Activated CD4-positive, alpha-beta memory T cell treated with anti-CD3 and anti-CD28 coated beads, Interleukin-2, amount 10 ng/mL, durations not matched to agents 7 days and 5 days (primary cell): ENCODE data around the gene TTC31. TPM values are rescaled to one million over a fixed set of nuclear protein-coding genes. Genes with fewer than 3 reads are reported as not detected.

Source experiments
- CTCF ChIA-PET: fragments of 350-600 bp; sonication (Branson Sonifier 250); formaldehyde crosslinking; loops from one replicate; lab custom pipeline; 2021; ENCODE audit warnings: antibody characterized with exemption, inconsistent platforms; lab: Charles Lee
- POLR2A ChIA-PET: fragments of 350-600 bp; sonication (Branson Sonifier 250); formaldehyde crosslinking; loops from one replicate; lab custom pipeline; 2021; ENCODE audit warnings: antibody characterized with exemption; lab: Charles Lee
- DNase-seq: peaks from one replicate; pipeline ENCODE4 v3.0.0-alpha.2; 2020
- H3K27ac Mint-ChIP-seq: one replicate; pipeline ENCODE4 v1.8.0; 2021; ENCODE audit warnings: mild to moderate bottlenecking, mixed read lengths
- H3K27me3 Mint-ChIP-seq: one replicate; pipeline ENCODE4 v1.8.0; 2021; ENCODE audit warnings: mixed read lengths
- H3K36me3 Mint-ChIP-seq: one replicate; pipeline ENCODE4 v1.8.0; 2021; ENCODE audit warnings: low read depth, mixed read lengths
- H3K4me1 Mint-ChIP-seq: one replicate; pipeline ENCODE4 v1.8.0; 2021; ENCODE audit warnings: mixed read lengths
- H3K4me3 Mint-ChIP-seq: one replicate; pipeline ENCODE4 v1.8.0; 2021; ENCODE audit warnings: mild to moderate bottlenecking, mixed read lengths
- H3K9me3 Mint-ChIP-seq: one replicate; pipeline ENCODE4 v1.8.0; 2021; ENCODE audit warnings: mixed read lengths
- total RNA-seq, 2 experiments: library from RNA; stranded (reverse); gene quantifications; one replicate each; pipeline ENCODE4 v1.2.3, GENCODE V29; 2021

Gene TTC31
- total RNA-seq, 2 experiments from 2014 or later: 42.3 to 42.9 TPM

- H3K4me3 Mint-ChIP-seq: no peak within 1 kb of the TSS
- H3K27me3 Mint-ChIP-seq: peaks cover 10% of the 10 kb centered on the region
- ChIA-PET POLR2A (interaction anchor here (0.6 to 1.7 kb wide), 10 partner anchors 11 to 67 kb away, joined by 3 to 10 read pairs (median 3); partner anchors contain the start of genes CCDC142, LBX2, MRPL53 and TLX2), CTCF (interaction anchor here (0.7 to 1.1 kb wide), 4 partner anchors 43 to 344 kb away, joined by 3 to 9 read pairs (median 3); partner anchors contain the start of genes CCDC142, MRPL53 and TTC31)
- peaks cover 55% of the 10 kb centered on the region for H3K4me1 Mint-ChIP-seq
- H3K27ac Mint-ChIP-seq: no peak within 1 kb of the TSS
- peak; percentile 39 for DNase-seq
- no peaks in the 10 kb centered on the region for H3K9me3 Mint-ChIP-seq
- peaks cover 45% of the 10 kb centered on the region for H3K36me3 Mint-ChIP-seq
These were observed 43.1 kb downstream of the TTC31 start, which contains the start of gene DQX1 for GRCh38 chr2:74525717-74526648. TSS of gene DQX1 (minus strand) at chr2:74526231. CDS start at chr2:74525729, 502 bp downstream.

DNA sequence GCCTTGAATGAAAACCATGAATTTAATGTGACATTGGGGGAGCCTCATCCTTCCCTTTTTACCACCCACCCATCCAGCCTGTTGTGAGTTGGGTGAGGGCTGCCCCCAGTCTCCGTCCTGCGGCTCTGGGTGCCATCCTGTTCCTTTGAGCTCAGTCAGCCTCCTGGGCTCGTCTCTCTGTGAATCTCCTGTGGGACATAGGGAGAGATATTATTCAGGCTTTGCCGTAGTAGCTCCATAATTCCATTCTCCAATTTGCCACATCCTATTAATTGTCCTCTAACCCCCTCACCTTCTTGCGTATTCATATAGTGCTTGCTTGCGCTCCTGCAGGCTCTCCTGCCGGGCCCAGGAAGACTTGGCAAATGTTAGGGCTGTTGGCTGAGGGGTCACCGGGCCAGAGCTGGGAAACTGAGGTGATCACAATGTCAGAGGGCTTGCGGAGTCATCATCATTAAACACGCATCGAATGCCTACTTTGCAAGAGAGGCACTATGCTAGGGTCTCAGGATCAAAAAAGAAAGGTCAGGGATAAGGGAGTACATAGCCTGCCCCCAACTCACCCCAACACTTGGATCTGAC is 43.9 kb downstream of the TTC31 start:
- no peaks in the 10 kb centered on the region for H3K9me3 Mint-ChIP-seq
- H3K27ac Mint-ChIP-seq: no peak overlapping the region
- CTCF ChIA-PET: interaction anchor here (0.7 to 7.1 kb wide), 4 partner anchors 44 to 345 kb away, joined by 3 to 90 read pairs (median 6); partner anchors contain the start of genes CCDC142, MRPL53 and TTC31
- H3K36me3 Mint-ChIP-seq: peaks cover 46% of the 10 kb centered on the region
- peaks cover 63% of the 10 kb centered on the region for H3K4me1 Mint-ChIP-seq
- peaks cover 6% of the 10 kb centered on the region for H3K27me3 Mint-ChIP-seq
- H3K4me3 Mint-ChIP-seq: no peak overlapping the region
- POLR2A ChIA-PET: interaction anchor here (0.8 to 6.5 kb wide), 10 partner anchors 12 to 68 kb away, joined by 3 to 52 read pairs (median 4); partner anchors contain the start of genes CCDC142, LBX2, MRPL53 and PCGF1
- no peak for DNase-seq

- POLR2A ChIA-PET: interaction anchor here (0.6 to 6.5 kb wide), 5 partner anchors 14 to 61 kb away, joined by 3 to 57 read pairs (median 3); partner anchors contain the start of genes CCDC142, LBX2, PCGF1 and TTC31
- Mint-ChIP-seq H3K27ac (peak overlapping the region; percentile 96), H3K9me3 (no peaks in the 10 kb centered on the region), H3K4me1 (peaks cover 61% of the 10 kb centered on the region), H3K4me3 (peak overlapping the region; percentile 97), H3K36me3 (peaks cover 55% of the 10 kb centered on the region), H3K27me3 (no peaks in the 10 kb centered on the region)
- DNase-seq: no peak
- CTCF ChIA-PET: interaction anchor here (7.1 kb wide), 1 partner anchor 45 kb away, joined by 90 read pairs; the partner anchor contains the start of genes CCDC142 and TTC31
These were observed 44.9 kb downstream of the TTC31 start for GRCh38 chr2:74527741-74528140.

- Mint-ChIP-seq H3K27me3 (no peaks in the 10 kb centered on the region), H3K9me3 (no peaks in the 10 kb centered on the region), H3K36me3 (peaks cover 60% of the 10 kb centered on the region), H3K4me1 (peaks cover 55% of the 10 kb centered on the region), H3K27ac (peak overlapping the region; percentile 96), H3K4me3 (peak overlapping the region; percentile 97)
- DNase-seq: no peak
- ChIA-PET POLR2A (interaction anchor here (0.6 to 6.5 kb wide), 24 partner anchors 8 to 306 kb away, joined by 3 to 66 read pairs (median 6); partner anchors contain the start of genes CCDC142, DOK1, HK2 and INO80B), CTCF (interaction anchor here (0.8 to 7.1 kb wide), 6 partner anchors 9 to 70 kb away, joined by 3 to 109 read pairs (median 15); partner anchors contain the start of genes CCDC142, MRPL53, TTC31 and WBP1)
These were observed 45.9 kb downstream of the TTC31 start for GRCh38 chr2:74528600-74529356.

DNA sequence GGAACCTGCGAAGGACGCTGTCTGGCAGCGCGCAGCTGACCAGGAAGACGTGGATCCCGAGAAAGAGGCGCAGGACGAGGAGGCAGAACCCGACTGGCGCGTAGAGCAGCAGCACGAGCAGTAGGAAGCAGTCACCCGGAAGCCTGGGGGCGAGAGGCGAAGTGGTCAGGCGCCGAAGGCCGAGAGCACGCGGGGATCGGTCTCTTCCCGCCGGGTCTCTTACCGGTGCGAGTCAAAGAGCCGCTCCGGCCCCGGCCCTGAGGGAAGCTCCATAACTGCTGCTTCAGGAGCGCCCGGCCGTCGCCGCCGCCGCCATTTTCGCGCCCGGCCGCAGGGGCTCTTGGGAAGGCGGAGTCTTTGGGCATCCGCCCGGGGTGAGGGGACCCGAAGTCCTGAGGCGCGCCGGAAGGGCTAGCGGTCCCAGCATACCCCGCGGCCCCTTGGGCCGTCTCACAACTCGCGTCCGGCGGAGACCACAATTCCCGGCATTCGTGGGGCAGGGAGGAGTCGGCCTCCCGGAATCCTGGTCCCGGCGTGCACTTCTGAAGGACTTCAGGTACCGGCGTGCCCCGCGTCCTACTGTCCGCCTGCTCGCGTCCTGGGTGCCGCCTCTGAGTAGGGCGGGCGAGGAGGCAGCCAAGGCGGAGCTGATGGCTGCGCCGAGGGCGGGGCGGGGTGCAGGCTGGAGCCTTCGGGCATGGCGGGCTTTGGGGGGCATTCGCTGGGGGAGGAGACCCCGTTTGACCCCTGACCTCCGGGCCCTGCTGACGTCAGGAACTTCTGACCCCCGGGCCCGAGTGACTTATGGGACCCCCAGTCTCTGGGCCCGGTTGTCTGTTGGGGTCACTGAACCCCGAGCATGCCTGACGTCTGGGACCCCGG is 46.7 kb downstream of the TTC31 start, which contains the start of the genes AUP1 and HTRA2:
AUP1 (minus strand) TSS at position 350 of the 882 bp plus-strand sequence; CDS start at position 273, 77 bp downstream.
HTRA2 (plus strand) TSS at position 577 of the 882 bp plus-strand sequence; CDS start at position 651, 74 bp downstream.
- peaks cover 55% of the 10 kb centered on the region for H3K4me1 Mint-ChIP-seq
- ChIA-PET POLR2A (interaction anchor here (0.6 to 6.5 kb wide), 27 partner anchors 9 to 792 kb away, joined by 3 to 66 read pairs (median 6); partner anchors contain the start of genes C2orf81, CCDC142, DOK1 and HK2), CTCF (interaction anchor here (0.6 to 7.1 kb wide), 11 partner anchors 10 to 138 kb away, joined by 3 to 109 read pairs (median 4); partner anchors contain the start of genes CCDC142, INO80B, MRPL53 and TTC31)
- peak; percentile 95 for DNase-seq
- no peaks in the 10 kb centered on the region for H3K9me3 Mint-ChIP-seq
- H3K27ac Mint-ChIP-seq: peak within 1 kb of the TSS; percentile 96
- H3K4me3 Mint-ChIP-seq: peak within 1 kb of the TSS; percentile 97
- H3K36me3 Mint-ChIP-seq: peaks cover 60% of the 10 kb centered on the region
- no peaks in the 10 kb centered on the region for H3K27me3 Mint-ChIP-seq

DNA sequence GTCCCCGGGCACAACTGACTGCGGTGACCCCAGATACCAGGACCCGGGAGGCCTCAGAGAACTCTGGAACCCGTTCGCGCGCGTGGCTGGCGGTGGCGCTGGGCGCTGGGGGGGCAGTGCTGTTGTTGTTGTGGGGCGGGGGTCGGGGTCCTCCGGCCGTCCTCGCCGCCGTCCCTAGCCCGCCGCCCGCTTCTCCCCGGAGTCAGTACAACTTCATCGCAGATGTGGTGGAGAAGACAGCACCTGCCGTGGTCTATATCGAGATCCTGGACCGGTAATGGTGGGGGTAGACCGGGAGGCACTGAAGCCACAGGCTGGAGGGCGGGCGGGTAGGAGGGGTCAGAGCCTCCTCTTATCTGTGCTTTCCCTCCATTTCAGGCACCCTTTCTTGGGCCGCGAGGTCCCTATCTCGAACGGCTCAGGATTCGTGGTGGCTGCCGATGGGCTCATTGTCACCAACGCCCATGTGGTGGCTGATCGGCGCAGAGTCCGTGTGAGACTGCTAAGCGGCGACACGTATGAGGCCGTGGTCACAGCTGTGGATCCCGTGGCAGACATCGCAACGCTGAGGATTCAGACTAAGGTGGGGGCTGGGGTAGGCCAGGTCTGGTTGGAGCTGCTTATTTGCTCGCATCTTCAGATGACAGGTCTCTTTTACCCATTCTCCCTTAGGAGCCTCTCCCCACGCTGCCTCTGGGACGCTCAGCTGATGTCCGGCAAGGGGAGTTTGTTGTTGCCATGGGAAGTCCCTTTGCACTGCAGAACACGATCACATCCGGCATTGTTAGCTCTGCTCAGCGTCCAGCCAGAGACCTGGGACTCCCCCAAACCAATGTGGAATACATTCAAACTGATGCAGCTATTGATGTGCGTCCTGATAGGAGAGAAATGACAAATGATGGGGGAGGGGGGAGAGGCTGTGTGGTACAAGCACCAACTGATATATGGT is 47.6 kb downstream of the TTC31 start:
- POLR2A ChIA-PET: interaction anchor here (0.8 to 6.5 kb wide), 30 partner anchors 8 to 793 kb away, joined by 3 to 66 read pairs (median 6); partner anchors contain the start of genes C2orf81, CCDC142, DGUOK and DOK1
- peaks cover 55% of the 10 kb centered on the region for H3K4me1 Mint-ChIP-seq

DNA sequence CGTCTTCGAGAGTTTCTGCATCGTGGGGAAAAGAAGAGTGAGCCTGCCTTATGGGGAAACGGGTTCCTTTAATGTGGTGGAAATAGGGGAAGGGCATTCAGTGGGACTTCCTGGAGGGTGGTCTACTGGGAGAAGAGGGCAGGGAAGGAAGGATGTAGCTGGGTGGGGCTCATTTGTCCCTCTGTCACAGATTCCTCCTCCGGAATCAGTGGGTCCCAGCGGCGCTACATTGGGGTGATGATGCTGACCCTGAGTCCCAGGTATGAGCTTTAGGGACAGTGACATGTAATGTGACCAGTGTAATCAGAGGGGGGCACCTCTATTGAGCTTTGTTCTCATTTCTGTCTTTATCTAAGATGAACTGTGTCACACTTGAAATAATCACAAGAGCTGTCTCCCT is 48.8 kb downstream of the TTC31 start:
- CTCF ChIA-PET: interaction anchor here (0.6 to 7.1 kb wide), 28 partner anchors 14 to 794 kb away, joined by 3 to 109 read pairs (median 5); partner anchors contain the start of genes C2orf81, CCDC142, INO80B and LBX2
- no peaks in the 10 kb centered on the region for H3K27me3 Mint-ChIP-seq
- peaks cover 45% of the 10 kb centered on the region for H3K4me1 Mint-ChIP-seq
- peak overlapping the region; percentile 96 for H3K27ac Mint-ChIP-seq
- no peaks in the 10 kb centered on the region for H3K9me3 Mint-ChIP-seq
- peak overlapping the region; percentile 97 for H3K4me3 Mint-ChIP-seq
- peaks cover 46% of the 10 kb centered on the region for H3K36me3 Mint-ChIP-seq
- DNase-seq: no peak
- POLR2A ChIA-PET: interaction anchor here (0.9 to 6.5 kb wide), 20 partner anchors 8 to 605 kb away, joined by 3 to 66 read pairs (median 6); partner anchors contain the start of genes C2orf81, CCDC142, DGUOK and DOK1

More for the DNA sequence above, 47.6 kb downstream of the TTC31 start:
- peak; percentile 63 for DNase-seq
- Mint-ChIP-seq H3K27me3 (no peaks in the 10 kb centered on the region), H3K27ac (peak overlapping the region; percentile 96), H3K4me3 (peak overlapping the region; percentile 97), H3K9me3 (no peaks in the 10 kb centered on the region), H3K36me3 (peaks cover 57% of the 10 kb centered on the region)
- CTCF ChIA-PET: interaction anchor here (0.7 to 7.1 kb wide), 23 partner anchors 11 to 793 kb away, joined by 3 to 109 read pairs (median 4); partner anchors contain the start of genes CCDC142, INO80B, MOGS and MRPL53

DNA sequence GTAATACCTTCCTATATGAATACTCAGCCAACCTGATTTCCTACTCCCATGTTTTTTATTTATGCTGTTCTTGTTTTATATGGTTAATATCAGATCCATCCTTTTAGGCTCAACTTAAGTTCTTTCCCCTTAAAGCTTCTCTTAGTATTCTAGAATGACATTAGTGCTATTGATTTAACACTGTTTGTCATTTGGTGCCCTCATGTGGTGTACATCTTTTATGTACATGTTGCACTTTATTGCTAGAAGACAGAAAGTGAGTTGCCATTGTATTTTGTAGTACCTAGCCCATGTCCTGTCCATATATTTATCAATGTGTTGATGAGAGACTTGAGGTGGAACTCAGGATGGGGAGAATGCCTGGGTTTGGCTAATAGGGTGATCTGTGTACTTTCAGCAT is 49.3 kb downstream of the TTC31 start:
- DNase-seq: no peak
- CTCF ChIA-PET: interaction anchor here (0.6 to 7.1 kb wide), 25 partner anchors 13 to 705 kb away, joined by 3 to 109 read pairs (median 5); partner anchors contain the start of genes C2orf81, CCDC142, INO80B and LBX2
- POLR2A ChIA-PET: interaction anchor here (0.9 to 6.5 kb wide), 13 partner anchors 9 to 77 kb away, joined by 3 to 66 read pairs (median 27); partner anchors contain the start of genes CCDC142, DOK1, INO80B and LBX2
- peak overlapping the region; percentile 62 for H3K27ac Mint-ChIP-seq
- peak overlapping the region; percentile 27 for H3K4me3 Mint-ChIP-seq
- H3K9me3 Mint-ChIP-seq: no peaks in the 10 kb centered on the region
- peaks cover 41% of the 10 kb centered on the region for H3K36me3 Mint-ChIP-seq
- peaks cover 4% of the 10 kb centered on the region for H3K27me3 Mint-ChIP-seq
- H3K4me1 Mint-ChIP-seq: peaks cover 39% of the 10 kb centered on the region

GRCh38 chr2:74533464-74533863 is 50.6 kb downstream of the TTC31 start:
- H3K4me3 Mint-ChIP-seq: no peak overlapping the region
- no peak for DNase-seq
- peaks cover 16% of the 10 kb centered on the region for H3K27me3 Mint-ChIP-seq
- H3K36me3 Mint-ChIP-seq: peaks cover 28% of the 10 kb centered on the region
- H3K4me1 Mint-ChIP-seq: peaks cover 27% of the 10 kb centered on the region
- ChIA-PET POLR2A (interaction anchor here (1.0 to 6.5 kb wide), 5 partner anchors 11 to 79 kb away, joined by 3 to 64 read pairs (median 52); partner anchors contain the start of genes INO80B, LBX2, PCGF1 and TLX2), CTCF (interaction anchor here (1.2 to 7.1 kb wide), 6 partner anchors 12 to 75 kb away, joined by 3 to 109 read pairs (median 18); partner anchors contain the start of genes CCDC142, MRPL53, TTC31 and WBP1)
- H3K9me3 Mint-ChIP-seq: no peaks in the 10 kb centered on the region
- no peak overlapping the region for H3K27ac Mint-ChIP-seq
